NCI-H524 (cell line): Measurements from ENCODE around the gene IRS1.
"Not testable (repeated sequence)": the region's sequence is repeated elsewhere in the genome, so short reads cannot be mapped to it uniquely, and the experiment has no call there.

Experiments
- DNase-seq, 2 experiments: peaks; one replicate each; lab custom pipeline; 2025; lab: John Stamatoyannopoulos, UW

Gene IRS1

GRCh38 chr2:226799211-226799975, at the start of gene IRS1:
TSS of gene IRS1 (minus strand) at chr2:226799820. CDS start at chr2:226798738, 1,082 bp downstream.
- peak; percentile 60 to 70 for DNase-seq

- no peak for DNase-seq
These were observed 49.7 kb upstream of the IRS1 start for GRCh38 chr2:226849349-226849748.

GRCh38 chr2:226847511-226847910, 47.9 kb upstream of the IRS1 start:
- no peak for DNase-seq

GRCh38 chr2:226847090-226847489, 47.5 kb upstream of the IRS1 start:
- no peak for DNase-seq

- DNase-seq = no peak
These were observed 45.9 kb upstream of the IRS1 start for GRCh38 chr2:226845386-226846116.

GRCh38 chr2:226843001-226843400, 43.4 kb upstream of the IRS1 start:
- DNase-seq = not testable (repeated sequence)

GRCh38 chr2:226839951-226840350, 40.3 kb upstream of the IRS1 start:
- DNase-seq = peak; percentile 24 to 69

GRCh38 chr2:226839161-226839560, 39.5 kb upstream of the IRS1 start:
- DNase-seq = no peak

- DNase-seq = no peak
These were observed 39.1 kb upstream of the IRS1 start for GRCh38 chr2:226838722-226839121.

- no peak for DNase-seq
These were observed 38.4 kb upstream of the IRS1 start for GRCh38 chr2:226837787-226838603.

- DNase-seq = no peak
These were observed 37.7 kb upstream of the IRS1 start for GRCh38 chr2:226837334-226837733.

GRCh38 chr2:226836548-226836885, 36.9 kb upstream of the IRS1 start:
- peak in 1 of 2 experiments; percentile 20 for DNase-seq

- DNase-seq = peak; percentile 82 to 91
These were observed 36.4 kb upstream of the IRS1 start, which contains the start of gene RHBDD1 for GRCh38 chr2:226835796-226836547. TSS of gene RHBDD1 (plus strand) at chr2:226836054. CDS start at chr2:226864694, 28,640 bp downstream.

GRCh38 chr2:226835420-226835795, 35.8 kb upstream of the IRS1 start:
- DNase-seq = no peak

- not testable (repeated sequence) for DNase-seq
These were observed 35.3 kb upstream of the IRS1 start for GRCh38 chr2:226834880-226835279.

GRCh38 chr2:226832061-226832460, 32.4 kb upstream of the IRS1 start:
- DNase-seq = no peak

- no peak for DNase-seq
These were observed 31.6 kb upstream of the IRS1 start for GRCh38 chr2:226831266-226831665.

- DNase-seq = no peak
These were observed 30.4 kb upstream of the IRS1 start for GRCh38 chr2:226829721-226830631.

- DNase-seq = no peak
These were observed 28.6 kb upstream of the IRS1 start for GRCh38 chr2:226828191-226828590.

- DNase-seq = no peak
These were observed 25.4 kb upstream of the IRS1 start for GRCh38 chr2:226825056-226825455.

GRCh38 chr2:226818930-226819329, 19.3 kb upstream of the IRS1 start:
- DNase-seq = peak; percentile 63 to 71
